ENCODE measurements around the gene AP4S1.
"Not testable (repeated sequence)": the region's sequence is repeated elsewhere in the genome, so short reads cannot be mapped to it uniquely, and the experiment has no call there.

Gene AP4S1, protein sequence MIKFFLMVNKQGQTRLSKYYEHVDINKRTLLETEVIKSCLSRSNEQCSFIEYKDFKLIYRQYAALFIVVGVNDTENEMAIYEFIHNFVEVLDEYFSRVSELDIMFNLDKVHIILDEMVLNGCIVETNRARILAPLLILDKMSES

DNA sequence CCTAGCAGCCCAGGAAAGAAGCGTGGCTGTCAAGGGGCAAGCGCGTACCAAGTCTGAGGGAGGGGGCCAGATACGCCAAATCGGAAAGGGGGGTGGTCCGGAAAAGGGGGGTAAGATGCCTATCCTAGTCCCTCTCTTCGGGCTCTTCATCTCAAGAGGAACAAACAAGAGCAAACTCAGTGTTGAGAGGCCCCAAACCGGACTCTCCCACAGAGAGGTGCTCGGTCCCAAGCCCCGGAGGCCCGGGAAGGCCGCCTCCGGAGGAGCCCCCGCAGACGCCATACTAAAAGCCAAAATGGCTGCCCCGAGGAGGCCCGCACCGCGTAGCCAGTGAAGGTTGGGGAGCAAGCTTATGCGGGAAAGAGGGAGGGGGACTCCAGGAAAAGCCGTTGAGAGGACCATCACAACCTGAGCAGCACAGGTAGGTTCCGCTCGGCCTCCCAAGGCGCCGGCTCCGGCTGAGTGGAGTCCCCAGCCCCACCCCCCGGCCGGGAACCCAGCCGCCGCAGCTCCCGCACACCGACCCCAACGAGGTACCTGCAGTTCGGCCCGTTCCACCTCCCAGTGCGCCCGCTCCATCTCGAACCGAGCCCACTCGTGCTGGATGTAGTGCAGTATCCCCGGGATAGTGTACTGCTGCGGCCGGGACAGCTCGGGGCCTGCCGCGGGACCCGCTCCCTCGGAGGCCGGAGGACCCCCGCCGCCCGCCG is at the start of gene AP4S1:
AP4S1 (plus strand) TSS at position 283 of the 710 bp plus-strand sequence. CDS start 40,548 bp downstream, outside the sequence.
- DNase-seq: no peak

DNA sequence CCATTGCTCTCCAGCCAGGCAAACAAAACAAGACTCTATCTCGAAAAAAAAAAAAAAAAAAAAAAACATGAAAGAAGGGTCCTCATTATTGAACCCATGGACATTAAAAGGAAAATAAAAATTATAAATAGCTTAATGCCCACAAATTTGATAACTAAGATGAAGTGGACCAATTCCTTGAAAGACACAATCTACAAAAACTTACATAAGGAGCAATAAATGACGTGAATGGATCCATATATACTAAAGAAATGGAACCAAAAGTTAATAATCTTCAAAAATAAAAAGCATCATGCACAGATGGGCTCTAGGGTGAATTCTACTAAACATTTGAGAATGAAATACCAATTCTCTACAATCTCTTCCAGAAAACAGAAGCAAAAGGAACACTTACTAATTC is 47.7 kb upstream of the AP4S1 start:
- no peak for DNase-seq

GRCh38 chr14:30980106-30980704 is 45.2 kb upstream of the AP4S1 start:
- not testable (repeated sequence) for DNase-seq

GRCh38 chr14:30980980-30981379 is 44.5 kb upstream of the AP4S1 start:
- DNase-seq: no peak

GRCh38 chr14:30982533-30982932 is 42.9 kb upstream of the AP4S1 start:
- DNase-seq: no peak

- no peak for DNase-seq
Observed at GRCh38 chr14:30983858-30984257, 41.6 kb upstream of the AP4S1 start.

DNA sequence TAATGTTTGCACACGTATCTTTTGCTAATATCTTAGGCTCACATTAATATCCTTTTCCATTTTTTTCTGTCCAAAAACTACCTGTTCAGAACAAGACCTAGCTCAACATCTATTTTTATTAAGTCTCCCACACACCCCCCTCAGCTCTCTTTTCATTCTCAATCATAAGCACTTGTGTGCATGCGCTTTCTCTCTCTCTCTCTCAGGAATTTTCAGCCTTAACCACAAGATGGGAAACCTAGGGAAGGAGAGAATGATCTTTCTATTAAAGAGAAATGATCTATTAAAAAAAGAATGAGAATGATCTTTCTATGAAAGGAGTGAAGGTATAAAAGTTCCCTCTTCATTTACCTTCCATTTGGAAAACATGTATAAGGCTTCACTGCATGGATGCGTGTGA is 39.7 kb upstream of the AP4S1 start:
- no peak for DNase-seq

GRCh38 chr14:30988509-30988908 is 36.9 kb upstream of the AP4S1 start:
- DNase-seq: no peak

- no peak for DNase-seq
Observed at GRCh38 chr14:30990770-30991169, 34.7 kb upstream of the AP4S1 start.

- DNase-seq: no peak
Observed at GRCh38 chr14:30991408-30991807, 34.0 kb upstream of the AP4S1 start.

GRCh38 chr14:30993071-30993470 is 32.4 kb upstream of the AP4S1 start:
- no peak for DNase-seq

- no peak for DNase-seq
Observed at GRCh38 chr14:30994681-30995620, 30.5 kb upstream of the AP4S1 start.

GRCh38 chr14:30995689-30996088 is 29.8 kb upstream of the AP4S1 start:
- no peak for DNase-seq

DNA sequence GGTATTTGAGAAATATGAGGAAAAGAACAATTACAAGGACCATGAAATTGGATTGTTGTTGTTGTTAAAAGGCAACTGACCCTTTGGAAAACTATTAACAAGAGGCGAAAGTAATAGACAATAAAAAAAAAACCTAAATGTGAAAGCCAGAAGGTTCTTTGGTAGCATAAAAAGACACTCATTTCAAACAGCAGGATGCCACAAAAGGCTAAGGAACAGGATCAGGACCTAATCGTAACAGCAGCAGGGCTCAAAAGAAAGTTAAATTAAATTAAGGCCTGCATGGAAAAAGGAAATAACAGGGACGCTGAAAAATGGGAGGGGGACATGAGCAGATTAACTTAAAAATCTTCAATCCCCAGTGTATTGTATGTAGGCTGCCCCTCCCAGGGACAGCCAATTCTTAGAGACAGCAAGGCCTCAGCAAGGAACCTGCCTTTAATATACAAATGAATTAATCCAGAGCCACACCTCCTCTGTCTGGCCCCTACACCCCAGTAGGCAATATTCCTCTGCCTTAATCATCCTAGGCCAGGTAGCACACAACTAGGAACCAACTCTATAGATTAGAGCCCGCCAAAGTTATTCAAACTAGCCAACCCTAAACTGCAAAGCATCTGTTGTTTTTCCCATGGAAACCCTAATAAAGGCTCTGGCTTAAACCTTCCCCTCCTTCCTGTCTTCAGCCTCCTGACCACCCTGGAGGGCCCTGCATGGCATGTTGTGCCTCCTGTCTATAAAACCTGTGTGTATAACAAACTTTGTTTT is 28.4 kb upstream of the AP4S1 start:
- no peak for DNase-seq

- DNase-seq: no peak
Observed at GRCh38 chr14:30998100-30998706, 27.2 kb upstream of the AP4S1 start.

GRCh38 chr14:30999038-30999773 is 26.2 kb upstream of the AP4S1 start:
- DNase-seq: no peak

DNA sequence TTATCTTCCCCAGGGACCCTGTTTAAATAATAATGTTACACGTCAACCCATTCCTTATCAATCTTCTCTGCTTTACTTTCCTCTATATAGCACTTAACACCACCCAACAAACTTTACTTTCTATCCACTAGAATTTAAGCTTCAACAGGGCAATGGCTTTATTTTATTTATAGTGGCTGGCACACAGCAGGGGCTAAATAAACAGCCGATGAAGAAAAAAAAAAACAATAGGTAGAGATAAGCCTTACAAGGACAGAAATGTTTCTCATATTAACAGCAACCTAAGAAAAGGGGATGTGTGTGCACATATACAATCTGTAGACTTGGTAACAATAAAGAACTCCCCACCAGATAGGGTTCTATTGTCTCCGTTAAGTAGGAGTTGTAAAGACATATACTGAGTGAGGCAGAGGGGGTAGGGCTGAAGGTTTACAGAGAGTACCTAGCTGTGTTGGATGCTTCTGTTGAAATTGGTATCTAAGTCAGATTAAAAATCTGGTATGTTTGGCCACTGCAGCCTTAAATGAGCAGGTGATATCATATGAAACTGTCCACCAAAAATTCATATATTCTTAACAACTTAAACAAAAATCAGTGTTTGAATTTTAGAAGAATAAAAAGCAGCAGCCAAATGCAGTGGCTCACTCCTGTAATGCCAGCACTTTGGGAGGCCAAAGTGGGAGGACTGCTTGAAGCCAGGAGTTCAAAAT is 24.7 kb upstream of the AP4S1 start:
- DNase-seq: no peak

GRCh38 chr14:31001339-31001658 is 24.1 kb upstream of the AP4S1 start:
- DNase-seq: no peak

- DNase-seq: no peak
Observed at GRCh38 chr14:31003284-31003683, 22.2 kb upstream of the AP4S1 start.

GRCh38 chr14:31004007-31004406 is 21.4 kb upstream of the AP4S1 start:
- DNase-seq: not testable (repeated sequence)

DNA sequence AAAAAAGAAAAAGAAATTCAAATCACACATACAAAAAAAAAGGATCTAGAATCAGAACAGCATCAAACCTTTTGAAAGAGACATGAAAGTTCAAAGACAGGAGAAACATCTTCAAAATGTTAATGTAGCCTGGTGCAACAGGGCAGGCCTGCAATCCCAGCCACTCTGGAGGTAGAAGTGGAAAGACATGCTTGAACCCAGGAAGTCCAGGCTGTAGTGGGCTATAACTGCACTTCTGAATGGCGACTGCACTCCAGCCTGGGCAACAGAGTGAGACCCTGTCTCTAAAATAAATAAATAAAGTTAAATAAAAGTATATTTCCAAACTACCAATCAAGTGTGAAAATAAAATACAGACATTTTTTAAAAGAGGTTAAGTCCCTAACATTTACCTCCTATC is 18.7 kb upstream of the AP4S1 start:
- DNase-seq: no peak

Data from NCI-H2081 treated with DMSO at 0.1 percent for 48 hours (cell line).